Measurements from ENCODE around the gene COL18A1. TPM values are rescaled to one million over a fixed set of nuclear protein-coding genes. Genes with fewer than 3 reads are reported as not detected.
"Not testable (repeated sequence)": the region's sequence is repeated elsewhere in the genome, so short reads cannot be mapped to it uniquely, and the experiment has no call there.

Gene COL18A1
- total RNA-seq, 1 experiment from 2014 or later: 3.4 TPM

GRCh38 chr21:45559216-45560105 lies 154.5 kb downstream of the COL18A1 start:
- CTCF ChIA-PET: interaction anchor here (0.6 to 4.8 kb wide), 3 partner anchors 37 to 259 kb away, joined by 4 to 53 read pairs (median 6); no protein-coding TSS in a partner anchor
- Mint-ChIP-seq H3K36me3 (ENCODE audit: insufficient read depth, unreplicated experiment) (no peaks in the 10 kb centered on the region), H3K27me3 (ENCODE audit: insufficient read depth, unreplicated experiment) (peaks cover 41% of the 10 kb centered on the region), H3K27ac (ENCODE audit: low read depth, unreplicated experiment) (no peak overlapping the region), H3K4me1 (ENCODE audit: insufficient read depth, unreplicated experiment) (peaks cover 4% of the 10 kb centered on the region), H3K4me3 (ENCODE audit: unreplicated experiment) (no peak overlapping the region), H3K9me3 (ENCODE audit: unreplicated experiment) (no peaks in the 10 kb centered on the region)
- DNase-seq (ENCODE audit: unreplicated experiment): no peak
- no TSS peak for BruUV-seq (replicated peaks)
- no peak for TF ChIP-seq CTCF (IDR thresholded peaks at IDR 0.05; ENCODE audit: unreplicated experiment)
- POLR2A ChIA-PET: interaction anchor here (0.9 kb wide), 1 partner anchor 251 kb away, joined by 3 read pairs; no protein-coding TSS in a partner anchor
- intact Hi-C loops (cut with micrococcal nuclease): no loop called here

GRCh38 chr21:45560106-45561021 lies 155.4 kb downstream of the COL18A1 start:
- no peak overlapping the region for H3K27ac Mint-ChIP-seq (ENCODE audit: low read depth, unreplicated experiment)
- POLR2A ChIA-PET: interaction anchor here (0.5 to 0.7 kb wide), 2 partner anchors 32 to 149 kb away, joined by 3 to 4 read pairs; no protein-coding TSS in a partner anchor
- peaks cover 50% of the 10 kb centered on the region for H3K27me3 Mint-ChIP-seq (ENCODE audit: insufficient read depth, unreplicated experiment)
- H3K9me3 Mint-ChIP-seq (ENCODE audit: unreplicated experiment): no peaks in the 10 kb centered on the region
- CTCF ChIA-PET: interaction anchor here (1.0 to 4.8 kb wide), 3 partner anchors 36 to 260 kb away, joined by 4 to 53 read pairs (median 6); no protein-coding TSS in a partner anchor
- no peaks in the 10 kb centered on the region for H3K36me3 Mint-ChIP-seq (ENCODE audit: insufficient read depth, unreplicated experiment)
- TF ChIP-seq CTCF (IDR thresholded peaks at IDR 0.05; ENCODE audit: unreplicated experiment): no peak
- BruUV-seq (replicated peaks): no TSS peak
- H3K4me1 Mint-ChIP-seq (ENCODE audit: insufficient read depth, unreplicated experiment): no peaks in the 10 kb centered on the region
- intact Hi-C loops (cut with micrococcal nuclease): no loop called here
- no peak overlapping the region for H3K4me3 Mint-ChIP-seq (ENCODE audit: unreplicated experiment)
- DNase-seq (ENCODE audit: unreplicated experiment): no peak

GRCh38 chr21:45561241-45561640 lies 156.3 kb downstream of the COL18A1 start:
- H3K4me3 Mint-ChIP-seq (ENCODE audit: unreplicated experiment); H3K36me3 Mint-ChIP-seq (ENCODE audit: insufficient read depth, unreplicated experiment); DNase-seq (ENCODE audit: unreplicated experiment); H3K27ac Mint-ChIP-seq (ENCODE audit: low read depth, unreplicated experiment); BruUV-seq (replicated peaks); POLR2A ChIA-PET; intact Hi-C loops (cut with micrococcal nuclease); H3K9me3 Mint-ChIP-seq (ENCODE audit: unreplicated experiment); H3K4me1 Mint-ChIP-seq (ENCODE audit: insufficient read depth, unreplicated experiment): not testable (repeated sequence)
- peaks cover 51% of the 10 kb centered on the region for H3K27me3 Mint-ChIP-seq (ENCODE audit: insufficient read depth, unreplicated experiment)
- CTCF ChIA-PET: interaction anchor here (0.6 to 1.0 kb wide), 2 partner anchors 32 to 260 kb away, joined by 3 to 4 read pairs; no protein-coding TSS in a partner anchor

GRCh38 chr21:45562402-45562801 lies 157.4 kb downstream of the COL18A1 start:
- Mint-ChIP-seq H3K27me3 (ENCODE audit: insufficient read depth, unreplicated experiment) (peaks cover 62% of the 10 kb centered on the region), H3K27ac (ENCODE audit: low read depth, unreplicated experiment) (no peak overlapping the region), H3K4me3 (ENCODE audit: unreplicated experiment) (no peak overlapping the region), H3K4me1 (ENCODE audit: insufficient read depth, unreplicated experiment) (no peaks in the 10 kb centered on the region), H3K36me3 (ENCODE audit: insufficient read depth, unreplicated experiment) (no peaks in the 10 kb centered on the region), H3K9me3 (ENCODE audit: unreplicated experiment) (no peaks in the 10 kb centered on the region)
- TF ChIP-seq CTCF (IDR thresholded peaks at IDR 0.05; ENCODE audit: unreplicated experiment): no peak
- BruUV-seq (replicated peaks): no TSS peak
- DNase-seq (ENCODE audit: unreplicated experiment): no peak
- intact Hi-C loops (cut with micrococcal nuclease): no loop called here
- POLR2A ChIA-PET: interaction anchor here (0.6 kb wide), 1 partner anchor 275 kb away, joined by 3 read pairs; the partner anchor contains the start of gene POFUT2
- CTCF ChIA-PET: interaction anchor here (1.0 to 1.2 kb wide), 4 partner anchors 9 to 258 kb away, joined by 3 to 6 read pairs (median 4); no protein-coding TSS in a partner anchor

Data from MCF 10A (cell line).